ENCODE measurements around the gene NCKAP1.
"Not testable (repeated sequence)": the region's sequence is repeated elsewhere in the genome, so short reads cannot be mapped to it uniquely, and the experiment has no call there.

GRCh38 chr2:182960869-182961268 is 77.4 kb downstream of the NCKAP1 start:
- TF ChIP-seq EZH2 (IDR thresholded peaks at IDR 0.05; ENCODE audit: low read length, unreplicated experiment); CTCF (conservative IDR thresholded peaks at IDR 0.05; ENCODE audit: low read depth, low read length): not testable (repeated sequence)
